ENCODE data around the gene ACER2.

DNA sequence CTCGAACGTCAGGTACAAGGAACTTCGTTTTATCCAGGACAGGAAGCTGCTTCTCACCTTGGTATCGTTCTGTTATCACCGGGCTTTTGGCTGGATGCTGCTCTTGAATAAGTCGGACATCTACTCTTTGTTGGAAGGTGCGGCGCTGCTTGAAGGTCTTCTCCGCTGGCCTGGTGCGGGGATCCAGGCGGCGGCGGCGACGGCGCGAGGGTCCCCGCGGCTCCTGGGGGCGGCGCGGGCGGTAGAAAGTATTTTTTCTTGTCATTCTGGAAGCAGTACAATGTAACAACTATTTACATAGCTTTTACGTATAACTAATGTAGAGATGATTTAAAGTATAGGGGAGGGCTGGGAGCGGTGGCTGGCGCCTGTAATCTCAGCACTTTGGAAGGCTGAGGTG lies 52.3 kb downstream of the ACER2 start:
- TF ChIP-seq, protein P1, sequence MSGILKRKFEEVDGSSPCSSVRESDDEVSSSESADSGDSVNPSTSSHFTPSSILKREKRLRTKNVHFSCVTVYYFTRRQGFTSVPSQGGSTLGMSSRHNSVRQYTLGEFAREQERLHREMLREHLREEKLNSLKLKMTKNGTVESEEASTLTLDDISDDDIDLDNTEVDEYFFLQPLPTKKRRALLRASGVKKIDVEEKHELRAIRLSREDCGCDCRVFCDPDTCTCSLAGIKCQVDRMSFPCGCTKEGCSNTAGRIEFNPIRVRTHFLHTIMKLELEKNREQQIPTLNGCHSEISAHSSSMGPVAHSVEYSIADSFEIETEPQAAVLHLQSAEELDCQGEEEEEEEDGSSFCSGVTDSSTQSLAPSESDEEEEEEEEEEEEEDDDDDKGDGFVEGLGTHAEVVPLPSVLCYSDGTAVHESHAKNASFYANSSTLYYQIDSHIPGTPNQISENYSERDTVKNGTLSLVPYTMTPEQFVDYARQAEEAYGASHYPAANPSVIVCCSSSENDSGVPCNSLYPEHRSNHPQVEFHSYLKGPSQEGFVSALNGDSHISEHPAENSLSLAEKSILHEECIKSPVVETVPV (CRISPR knock-in tag; IDR thresholded peaks at IDR 0.05) = no peak
- TF ChIP-seq, protein P2, sequence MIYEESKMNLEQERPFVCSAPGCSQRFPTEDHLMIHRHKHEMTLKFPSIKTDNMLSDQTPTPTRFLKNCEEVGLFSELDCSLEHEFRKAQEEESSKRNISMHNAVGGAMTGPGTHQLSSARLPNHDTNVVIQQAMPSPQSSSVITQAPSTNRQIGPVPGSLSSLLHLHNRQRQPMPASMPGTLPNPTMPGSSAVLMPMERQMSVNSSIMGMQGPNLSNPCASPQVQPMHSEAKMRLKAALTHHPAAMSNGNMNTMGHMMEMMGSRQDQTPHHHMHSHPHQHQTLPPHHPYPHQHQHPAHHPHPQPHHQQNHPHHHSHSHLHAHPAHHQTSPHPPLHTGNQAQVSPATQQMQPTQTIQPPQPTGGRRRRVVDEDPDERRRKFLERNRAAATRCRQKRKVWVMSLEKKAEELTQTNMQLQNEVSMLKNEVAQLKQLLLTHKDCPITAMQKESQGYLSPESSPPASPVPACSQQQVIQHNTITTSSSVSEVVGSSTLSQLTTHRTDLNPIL (CRISPR knock-in tag; IDR thresholded peaks at IDR 0.05; ENCODE audit: low read depth) = no peak
- no peak for TF ChIP-seq GLIS3 (CRISPR knock-in tag; IDR thresholded peaks at IDR 0.05)
- TF ChIP-seq ARNTL (CRISPR knock-in tag; IDR thresholded peaks at IDR 0.05; ENCODE audit: borderline replicate concordance, low read depth) = no peak
- TF ChIP-seq OSR1 (CRISPR knock-in tag; IDR thresholded peaks at IDR 0.05) = no peak
- TF ChIP-seq RARB (CRISPR knock-in tag; IDR thresholded peaks at IDR 0.05) = no peak
- TF ChIP-seq, protein P3, sequence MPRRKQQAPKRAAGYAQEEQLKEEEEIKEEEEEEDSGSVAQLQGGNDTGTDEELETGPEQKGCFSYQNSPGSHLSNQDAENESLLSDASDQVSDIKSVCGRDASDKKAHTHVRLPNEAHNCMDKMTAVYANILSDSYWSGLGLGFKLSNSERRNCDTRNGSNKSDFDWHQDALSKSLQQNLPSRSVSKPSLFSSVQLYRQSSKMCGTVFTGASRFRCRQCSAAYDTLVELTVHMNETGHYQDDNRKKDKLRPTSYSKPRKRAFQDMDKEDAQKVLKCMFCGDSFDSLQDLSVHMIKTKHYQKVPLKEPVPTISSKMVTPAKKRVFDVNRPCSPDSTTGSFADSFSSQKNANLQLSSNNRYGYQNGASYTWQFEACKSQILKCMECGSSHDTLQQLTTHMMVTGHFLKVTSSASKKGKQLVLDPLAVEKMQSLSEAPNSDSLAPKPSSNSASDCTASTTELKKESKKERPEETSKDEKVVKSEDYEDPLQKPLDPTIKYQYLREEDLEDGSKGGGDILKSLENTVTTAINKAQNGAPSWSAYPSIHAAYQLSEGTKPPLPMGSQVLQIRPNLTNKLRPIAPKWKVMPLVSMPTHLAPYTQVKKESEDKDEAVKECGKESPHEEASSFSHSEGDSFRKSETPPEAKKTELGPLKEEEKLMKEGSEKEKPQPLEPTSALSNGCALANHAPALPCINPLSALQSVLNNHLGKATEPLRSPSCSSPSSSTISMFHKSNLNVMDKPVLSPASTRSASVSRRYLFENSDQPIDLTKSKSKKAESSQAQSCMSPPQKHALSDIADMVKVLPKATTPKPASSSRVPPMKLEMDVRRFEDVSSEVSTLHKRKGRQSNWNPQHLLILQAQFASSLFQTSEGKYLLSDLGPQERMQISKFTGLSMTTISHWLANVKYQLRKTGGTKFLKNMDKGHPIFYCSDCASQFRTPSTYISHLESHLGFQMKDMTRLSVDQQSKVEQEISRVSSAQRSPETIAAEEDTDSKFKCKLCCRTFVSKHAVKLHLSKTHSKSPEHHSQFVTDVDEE (CRISPR knock-in tag; IDR thresholded peaks at IDR 0.05) = no peak
- TF ChIP-seq ZFP30 (CRISPR knock-in tag; IDR thresholded peaks at IDR 0.05) = no peak
- TF ChIP-seq ESRRG (CRISPR knock-in tag; IDR thresholded peaks at IDR 0.05) = no peak
- TF ChIP-seq, protein P4, sequence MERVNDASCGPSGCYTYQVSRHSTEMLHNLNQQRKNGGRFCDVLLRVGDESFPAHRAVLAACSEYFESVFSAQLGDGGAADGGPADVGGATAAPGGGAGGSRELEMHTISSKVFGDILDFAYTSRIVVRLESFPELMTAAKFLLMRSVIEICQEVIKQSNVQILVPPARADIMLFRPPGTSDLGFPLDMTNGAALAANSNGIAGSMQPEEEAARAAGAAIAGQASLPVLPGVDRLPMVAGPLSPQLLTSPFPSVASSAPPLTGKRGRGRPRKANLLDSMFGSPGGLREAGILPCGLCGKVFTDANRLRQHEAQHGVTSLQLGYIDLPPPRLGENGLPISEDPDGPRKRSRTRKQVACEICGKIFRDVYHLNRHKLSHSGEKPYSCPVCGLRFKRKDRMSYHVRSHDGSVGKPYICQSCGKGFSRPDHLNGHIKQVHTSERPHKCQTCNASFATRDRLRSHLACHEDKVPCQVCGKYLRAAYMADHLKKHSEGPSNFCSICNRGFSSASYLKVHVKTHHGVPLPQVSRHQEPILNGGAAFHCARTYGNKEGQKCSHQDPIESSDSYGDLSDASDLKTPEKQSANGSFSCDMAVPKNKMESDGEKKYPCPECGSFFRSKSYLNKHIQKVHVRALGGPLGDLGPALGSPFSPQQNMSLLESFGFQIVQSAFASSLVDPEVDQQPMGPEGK (CRISPR knock-in tag; IDR thresholded peaks at IDR 0.05; ENCODE audit: borderline replicate concordance) = no peak
- TF ChIP-seq TOX (CRISPR knock-in tag; IDR thresholded peaks at IDR 0.05; ENCODE audit: borderline replicate concordance) = no peak
- no peak for TF ChIP-seq SNAI2 (CRISPR knock-in tag; IDR thresholded peaks at IDR 0.05)
- TF ChIP-seq BACH2 (CRISPR knock-in tag; IDR thresholded peaks at IDR 0.05; ENCODE audit: borderline replicate concordance) = no peak

All from SK-N-SH treated with all-trans-retinoic acid at 6 μM for 48 hours (cell line).